HL-60/S4 treated with phorbol 12-myristate 13-acetate at 8.2 ng/mL for 4 days and 3 days (cell line): ENCODE results near the gene RBM20.

Source experiments
- in situ Hi-C: fragments of 300-500 bp; cut with MboI; formaldehyde crosslinking; loops from 2 replicates; pipeline ENCODE4 v1.15.0; 2022; ENCODE audit warnings: low sequenced_read_pairs

The RBM20 gene

DNA sequence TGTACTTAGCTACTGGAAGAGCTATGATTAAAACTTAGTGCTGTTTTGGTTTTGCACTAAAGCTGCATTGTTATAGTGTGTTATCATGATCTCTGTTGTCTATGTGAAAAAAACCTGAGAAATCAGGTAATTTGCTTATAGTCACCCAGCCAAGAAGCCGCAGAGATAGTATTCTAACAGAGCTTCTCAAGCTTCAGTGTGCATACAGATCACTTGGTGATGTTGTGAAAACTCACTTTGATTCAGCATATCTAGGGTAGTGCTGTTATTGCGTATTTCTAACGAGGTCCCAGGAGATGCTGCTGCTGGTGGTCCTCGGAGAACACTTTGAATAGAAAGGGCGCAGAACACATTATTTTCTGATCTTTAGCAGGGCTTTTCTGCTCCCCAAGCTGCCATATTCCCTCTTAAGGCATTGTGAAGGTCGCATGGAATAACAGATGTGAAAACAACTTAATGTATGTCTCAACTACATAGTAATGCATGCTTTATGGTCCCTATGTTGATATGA, 159.2 kb downstream of the RBM20 start:
- in situ Hi-C loops, result no loop called here

DNA sequence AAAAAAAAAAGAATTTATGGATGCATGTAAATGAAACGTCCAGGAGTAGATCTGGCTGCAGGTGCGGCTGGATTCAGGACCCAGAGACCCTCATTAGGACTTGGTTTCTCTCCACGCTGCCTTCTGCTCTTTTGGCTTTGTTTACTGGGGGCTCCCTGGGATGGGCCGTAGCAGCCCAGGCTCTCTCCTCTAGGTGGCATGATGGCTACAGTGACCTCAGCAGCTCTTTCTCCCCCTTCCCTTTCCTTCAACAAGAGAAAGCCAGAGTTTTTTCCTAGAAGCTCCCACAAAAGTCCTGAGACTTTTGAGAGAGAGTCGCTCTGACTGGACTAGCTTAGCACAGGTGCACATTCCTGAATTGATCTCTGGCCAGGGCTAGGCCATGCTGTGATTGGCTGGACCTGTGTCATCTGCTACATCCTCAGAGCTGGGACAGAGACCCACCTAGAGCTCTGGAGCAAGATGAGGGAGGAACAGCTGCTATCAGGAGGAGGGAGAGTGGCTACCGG, 159.7 kb downstream of the RBM20 start:
- in situ Hi-C loops, result no loop called here

DNA sequence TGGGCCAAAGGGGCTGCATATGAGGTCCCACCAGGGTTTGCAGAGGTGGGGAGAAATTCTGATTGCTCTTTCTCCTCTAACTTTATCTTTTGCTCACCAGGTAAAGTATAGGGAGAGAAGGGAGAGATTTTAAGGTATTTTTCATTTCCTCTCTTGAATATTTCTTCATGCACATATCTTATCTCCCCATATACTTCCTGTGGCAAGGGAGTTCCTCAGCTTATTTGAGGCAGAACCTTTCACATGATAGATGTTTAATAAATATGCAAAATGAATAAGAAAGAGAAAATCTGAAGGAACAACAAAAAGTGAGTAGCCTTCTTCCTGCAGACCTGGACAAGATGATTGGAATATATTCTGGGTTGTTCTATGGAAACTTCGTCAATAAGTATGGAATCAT, 160.2 kb downstream of the RBM20 start:
- in situ Hi-C loops, result no loop called here

DNA sequence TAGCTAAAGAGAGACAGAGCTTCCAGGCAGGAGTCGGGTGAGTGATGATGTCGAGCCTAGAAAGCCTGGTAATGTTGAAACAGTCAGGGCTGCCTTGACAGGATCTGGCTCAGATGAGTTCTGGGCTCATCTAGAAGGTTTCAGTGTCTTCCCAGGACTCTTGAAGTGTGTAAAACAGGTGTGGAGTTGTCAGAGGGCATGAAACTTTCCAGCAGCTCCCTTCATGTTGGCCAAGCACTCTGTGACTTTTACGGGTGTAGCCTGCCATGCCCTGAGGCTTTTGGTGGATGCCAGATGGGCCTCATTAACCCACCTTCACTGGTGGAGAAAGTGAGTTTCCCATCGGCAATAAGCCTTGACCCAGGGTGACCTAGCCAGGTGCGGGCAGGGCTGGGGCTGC, 161.2 kb downstream of the RBM20 start:
- in situ Hi-C loops, result no loop called here

DNA sequence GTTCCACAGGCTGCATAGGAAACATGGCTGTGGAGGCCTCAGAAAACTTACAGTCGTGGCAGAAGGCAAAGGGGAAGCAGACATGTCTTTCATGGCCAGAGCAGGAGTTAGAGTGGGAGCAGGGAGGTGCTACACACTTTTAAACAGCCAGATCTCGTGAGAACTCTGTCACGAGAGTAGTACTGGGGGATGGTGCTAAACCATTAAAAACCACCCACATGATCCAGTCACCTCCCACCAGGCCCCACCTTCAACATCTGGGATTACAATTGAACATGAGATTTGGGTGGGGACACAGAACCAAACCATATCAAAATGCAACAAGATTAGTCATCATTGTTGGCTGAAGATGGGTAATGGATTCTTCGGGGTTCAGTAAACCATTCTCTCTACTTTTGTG, 162.2 kb downstream of the RBM20 start:
- in situ Hi-C loops, result no loop called here

DNA sequence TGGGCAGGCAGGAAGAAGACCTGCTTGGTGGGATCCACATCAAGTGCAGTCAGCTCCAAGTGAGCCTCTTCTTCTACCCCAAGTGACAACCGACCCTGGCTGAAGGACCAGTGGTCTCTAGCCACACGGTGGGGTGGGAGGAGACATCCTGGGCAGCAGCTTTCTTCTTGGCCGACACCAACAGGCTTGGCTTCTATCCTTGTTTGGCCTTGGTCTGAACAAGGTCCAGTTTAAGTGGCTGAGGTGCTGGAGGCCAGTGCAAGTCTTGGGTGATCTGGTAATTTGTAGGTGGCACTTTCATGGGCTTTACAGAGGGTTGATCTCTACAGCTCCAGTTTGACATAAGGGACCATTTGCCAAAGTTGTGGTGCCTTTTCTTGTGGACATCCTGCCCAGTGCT, 164.0 kb downstream of the RBM20 start:
- in situ Hi-C loops, result no loop called here

DNA sequence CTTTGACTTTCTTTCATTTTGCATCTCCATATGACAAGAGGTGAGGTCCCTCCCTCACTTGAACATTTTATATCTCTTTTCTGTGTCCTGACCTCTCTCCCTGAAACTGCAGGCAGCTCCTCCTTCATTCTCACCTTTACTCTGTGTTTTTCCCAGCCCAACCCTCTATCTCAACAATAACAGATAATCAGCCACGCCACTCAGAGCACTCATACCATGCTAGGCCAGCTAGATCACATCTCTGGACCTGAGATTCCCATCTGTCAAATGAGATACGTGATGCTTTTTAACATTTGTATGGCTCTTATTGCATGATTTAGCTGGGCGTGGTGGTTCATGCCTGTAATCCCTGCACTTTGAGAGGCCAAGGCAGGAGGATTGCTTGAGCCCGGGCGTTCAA, 164.5 kb downstream of the RBM20 start:
- in situ Hi-C loops, result no loop called here

DNA sequence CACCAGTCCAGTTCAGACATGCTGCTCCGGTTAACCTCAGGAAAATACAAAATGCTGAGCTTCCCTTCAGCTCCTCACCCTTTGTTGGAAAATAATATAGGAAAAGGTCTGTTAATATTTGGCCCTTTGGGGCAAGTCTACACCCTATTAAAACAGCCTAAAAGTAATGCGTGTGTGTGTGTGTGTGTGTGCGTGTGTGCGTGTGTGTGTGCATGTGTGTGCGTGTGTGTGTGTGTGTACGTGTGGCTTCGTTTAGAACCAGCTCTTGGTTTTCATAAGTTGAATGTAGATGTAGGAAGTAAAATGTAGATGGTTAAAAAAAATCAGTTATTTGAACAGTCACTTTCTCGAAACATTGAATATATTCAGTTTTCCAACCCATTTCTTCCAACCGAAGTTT, 166.5 kb downstream of the RBM20 start:
- in situ Hi-C loops, result no loop called here

DNA sequence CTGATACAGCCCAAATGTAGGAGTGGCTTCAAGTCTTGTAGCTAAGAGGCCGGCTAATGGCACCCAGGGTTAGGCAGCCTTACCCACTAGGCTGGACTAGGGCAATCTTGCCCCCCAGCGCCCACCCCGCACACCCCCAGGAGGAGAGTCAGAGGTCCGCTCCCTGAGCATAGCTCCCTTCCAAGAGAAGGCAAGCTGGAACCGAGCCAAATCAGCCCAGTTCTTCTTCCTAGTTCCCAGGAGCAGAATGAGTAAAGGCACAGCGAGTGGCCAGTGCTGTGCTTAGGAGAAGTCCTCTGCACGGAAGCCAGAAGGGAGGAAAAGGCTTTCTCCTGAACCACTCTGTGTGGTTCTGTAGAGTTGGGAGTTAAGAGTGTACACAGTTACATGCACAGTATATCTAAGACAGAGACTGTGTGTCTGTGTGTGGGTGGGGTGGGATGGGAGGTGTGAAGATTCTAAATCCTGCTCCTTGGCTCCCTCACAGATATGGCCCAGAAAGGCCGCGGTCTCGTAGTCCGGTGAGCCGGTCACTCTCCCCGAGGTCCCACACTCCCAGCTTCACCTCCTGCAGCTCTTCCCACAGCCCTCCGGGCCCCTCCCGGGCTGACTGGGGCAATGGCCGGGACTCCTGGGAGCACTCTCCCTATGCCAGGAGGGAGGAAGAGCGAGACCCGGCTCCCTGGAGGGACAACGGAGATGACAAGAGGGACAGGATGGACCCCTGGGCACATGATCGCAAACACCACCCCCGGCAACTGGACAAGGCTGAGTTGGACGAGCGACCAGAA, 167.8 kb downstream of the RBM20 start:
- in situ Hi-C loops, result no loop called here

DNA sequence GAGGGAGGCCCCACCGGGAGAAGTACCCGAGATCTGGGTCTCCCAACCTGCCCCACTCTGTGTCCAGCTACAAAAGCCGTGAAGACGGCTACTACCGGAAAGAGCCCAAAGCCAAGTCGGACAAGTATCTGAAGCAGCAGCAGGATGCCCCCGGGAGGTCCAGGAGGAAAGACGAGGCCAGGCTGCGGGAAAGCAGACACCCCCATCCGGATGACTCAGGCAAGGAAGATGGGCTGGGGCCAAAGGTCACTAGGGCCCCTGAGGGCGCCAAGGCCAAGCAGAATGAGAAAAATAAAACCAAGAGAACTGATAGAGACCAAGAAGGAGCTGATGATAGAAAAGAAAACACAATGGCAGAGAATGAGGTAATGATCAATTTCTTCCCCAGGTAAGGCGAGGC, 168.4 kb downstream of the RBM20 start:
- in situ Hi-C loops, result no loop called here

DNA sequence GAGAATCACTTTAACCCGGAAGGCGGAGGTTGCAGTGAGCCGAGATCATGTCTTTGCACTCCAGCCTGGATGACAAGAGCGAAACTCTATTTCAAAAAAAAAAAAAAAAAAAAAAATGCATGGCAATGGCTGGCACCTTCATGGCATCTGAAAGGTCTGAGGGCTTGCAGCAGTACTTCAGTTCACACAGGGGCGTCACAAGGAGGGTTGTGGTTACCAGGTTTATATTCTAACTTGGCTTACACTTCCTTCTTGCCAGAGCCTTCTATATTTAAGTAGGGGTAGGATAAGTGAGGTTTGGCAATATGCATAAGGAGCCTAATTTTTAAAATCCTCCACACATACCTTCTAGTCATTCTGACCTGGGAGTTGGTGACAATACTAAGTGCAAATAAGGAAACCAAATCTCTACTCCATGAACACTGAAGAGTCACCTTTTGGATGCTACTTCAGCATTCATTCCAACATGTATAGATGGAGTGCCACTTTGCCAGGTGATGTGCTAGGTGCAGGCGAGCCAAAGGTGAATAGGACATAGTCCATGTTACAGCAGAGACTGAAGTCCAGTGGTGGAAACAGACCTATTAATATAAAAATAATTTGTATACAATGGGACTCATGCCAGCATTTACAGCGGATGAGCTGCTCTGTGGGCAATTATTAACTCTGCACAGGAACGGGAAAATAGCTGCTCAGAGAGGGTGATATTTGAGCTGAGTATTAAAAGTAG, 169.8 kb downstream of the RBM20 start:
- in situ Hi-C loops, result no loop called here

DNA sequence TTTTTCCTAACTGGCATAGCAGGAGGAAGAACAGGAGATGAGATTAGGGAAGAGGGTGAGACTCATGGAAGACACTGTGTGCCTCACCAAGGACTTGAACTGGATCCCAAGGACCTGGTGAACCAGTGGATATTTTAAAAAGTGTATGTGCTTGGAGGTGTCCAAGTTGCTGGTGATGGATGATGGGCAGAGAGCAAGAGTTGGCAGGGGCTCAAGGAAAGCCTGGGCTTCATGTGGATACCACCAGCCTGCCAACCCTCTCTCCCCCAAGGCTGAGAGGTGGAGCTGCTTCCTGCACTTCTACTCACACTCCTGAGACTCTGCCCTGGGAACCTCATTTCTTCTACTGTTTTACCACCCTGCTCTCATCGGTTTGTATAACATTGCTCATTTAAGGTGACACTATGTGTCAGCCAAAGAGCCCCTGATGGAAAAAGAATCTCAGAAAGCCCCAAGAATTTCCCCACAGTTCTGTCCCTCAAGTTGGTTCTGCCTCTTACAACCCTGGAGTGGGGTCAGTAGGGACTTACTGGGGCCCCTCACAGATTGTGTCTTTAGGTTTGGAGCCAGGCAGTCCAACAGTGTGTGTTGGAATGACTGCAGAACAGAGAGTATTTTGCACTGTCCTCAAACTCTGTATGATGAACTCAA, 171.3 kb downstream of the RBM20 start:
- in situ Hi-C loops, result no loop called here

DNA sequence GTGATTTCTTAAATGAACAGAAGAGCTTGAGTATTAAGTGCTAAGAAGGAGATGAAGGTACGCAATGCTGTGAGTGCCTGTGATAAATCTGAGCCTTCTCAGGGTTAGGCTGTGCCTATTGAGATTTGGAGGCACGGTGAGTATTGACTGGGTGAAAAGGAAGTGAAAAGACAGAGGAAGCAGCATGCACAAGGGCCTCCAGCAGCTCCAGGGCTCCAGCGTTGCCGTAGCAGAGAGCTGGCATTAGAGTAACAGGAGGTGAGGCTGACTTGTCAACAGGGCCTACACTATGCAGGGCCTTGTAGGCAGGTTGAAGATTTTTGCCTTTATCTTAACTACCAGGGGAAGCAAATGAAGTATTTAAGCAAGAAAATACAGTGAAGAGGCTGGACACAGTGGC, 173.5 kb downstream of the RBM20 start:
- in situ Hi-C loops, result no loop called here

DNA sequence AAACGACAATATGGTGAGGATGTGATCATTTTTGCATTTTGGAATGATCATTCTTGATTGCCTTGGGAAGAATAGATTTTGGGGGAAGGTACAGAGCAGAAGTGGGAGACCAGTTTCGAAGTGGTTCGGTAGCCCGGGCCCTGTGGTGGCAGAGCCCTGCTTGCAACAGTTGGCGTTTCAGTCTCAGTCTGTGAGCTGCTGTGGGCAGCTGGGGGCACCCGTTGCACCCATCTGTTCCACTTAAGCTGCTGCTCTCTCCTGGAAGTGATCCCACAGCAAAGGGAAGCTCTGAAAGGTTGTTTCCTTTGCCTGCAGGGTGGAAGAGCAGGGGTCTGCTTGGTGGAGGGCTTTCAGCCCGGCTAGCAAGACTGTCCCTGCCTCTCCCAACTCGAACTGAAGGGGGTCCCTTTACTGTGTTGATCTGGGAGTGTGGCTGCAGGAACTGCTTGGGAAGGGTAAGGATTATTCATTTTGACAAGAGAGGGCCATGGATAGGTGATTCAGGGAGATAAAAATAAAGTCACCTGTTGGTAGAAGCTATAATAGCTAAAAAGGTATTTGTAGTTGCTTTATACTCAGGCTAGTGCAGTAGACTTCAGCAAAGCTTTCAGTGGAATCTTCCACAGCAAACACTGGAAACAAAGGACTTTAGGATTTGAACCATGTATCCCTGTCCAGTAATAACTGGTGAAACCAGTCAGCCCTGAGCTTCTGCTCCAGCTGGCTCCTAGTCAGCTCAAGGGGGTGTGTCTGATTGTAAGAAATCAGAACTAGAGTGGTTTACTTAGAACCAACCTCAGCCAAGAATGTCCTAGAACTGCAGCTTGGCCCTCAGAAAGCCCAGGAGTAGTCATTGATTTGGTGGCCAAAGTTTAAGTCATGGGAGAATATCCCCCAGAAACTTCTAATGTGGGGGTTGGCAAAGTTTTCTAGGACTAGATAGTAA, 174.4 kb downstream of the RBM20 start:
- in situ Hi-C loops, result no loop called here

DNA sequence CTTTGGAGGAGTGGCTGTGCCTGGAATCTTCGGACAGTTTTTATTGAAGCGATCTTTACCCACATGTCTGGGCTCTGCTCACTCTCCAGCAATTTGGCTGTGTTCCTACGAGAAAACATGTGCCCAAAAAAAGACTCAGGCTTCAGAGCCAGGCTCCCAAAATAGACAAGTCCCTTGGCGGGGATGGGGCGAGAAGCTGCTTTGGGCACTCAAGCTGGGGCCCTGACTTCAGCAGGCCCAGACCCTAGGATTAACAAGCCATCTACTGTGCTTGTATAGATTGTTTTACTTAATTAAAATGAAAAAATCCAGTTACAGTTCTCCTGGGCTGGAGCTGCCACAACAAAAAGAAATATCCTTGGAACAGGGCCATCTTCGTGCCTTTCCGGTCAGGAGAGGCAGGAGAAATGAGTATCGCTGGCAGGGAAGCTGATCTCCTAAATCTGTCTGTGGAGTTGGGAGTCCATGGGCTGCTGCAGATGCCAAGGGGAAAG, 176.2 kb downstream of the RBM20 start:
- in situ Hi-C loops, result no loop called here

DNA sequence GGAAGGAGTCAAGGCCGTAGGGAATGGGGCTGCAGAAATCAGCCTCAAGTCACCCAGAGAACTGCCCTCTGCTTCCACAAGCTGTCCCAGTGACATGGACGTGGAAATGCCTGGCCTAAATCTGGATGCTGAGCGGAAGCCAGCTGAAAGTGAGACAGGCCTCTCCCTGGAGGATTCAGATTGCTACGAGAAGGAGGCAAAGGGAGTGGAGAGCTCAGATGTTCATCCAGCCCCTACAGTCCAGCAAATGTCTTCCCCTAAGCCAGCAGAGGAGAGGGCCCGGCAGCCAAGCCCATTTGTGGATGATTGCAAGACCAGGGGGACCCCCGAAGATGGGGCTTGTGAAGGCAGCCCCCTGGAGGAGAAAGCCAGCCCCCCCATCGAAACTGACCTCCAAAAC, 177.4 kb downstream of the RBM20 start:
- in situ Hi-C loops, result no loop called here

DNA sequence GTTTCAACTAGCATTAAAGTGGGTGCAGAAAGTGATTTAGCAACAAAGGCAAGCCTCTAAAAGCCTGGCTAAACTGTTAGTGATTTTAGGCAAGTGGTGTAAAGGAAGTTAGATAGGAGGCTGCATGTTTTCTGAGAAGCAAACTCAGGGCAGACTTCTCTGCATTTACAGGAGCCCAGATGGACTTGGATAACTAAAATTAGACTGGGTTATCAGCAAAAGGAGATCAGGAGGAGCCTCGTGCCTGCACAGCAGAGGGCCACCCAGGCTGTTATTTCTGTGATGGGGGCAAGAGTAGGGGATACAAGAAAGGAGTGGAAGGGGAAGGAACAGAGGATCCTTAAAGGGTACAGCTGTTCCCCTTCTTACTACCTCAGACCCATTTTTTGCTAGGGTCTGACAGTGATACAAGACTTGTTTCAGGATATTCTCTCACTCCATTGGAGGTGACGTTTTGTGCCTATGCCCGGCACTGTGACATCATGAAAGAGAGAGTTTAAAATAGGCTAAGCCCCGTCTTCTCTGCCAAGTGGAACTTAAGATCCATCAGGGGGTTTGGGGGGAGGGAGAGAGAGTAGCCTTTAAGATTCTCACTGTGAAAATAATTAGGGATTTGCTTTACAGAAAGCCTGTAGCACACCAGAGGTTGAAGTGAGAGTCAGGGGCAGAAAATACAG, 178.0 kb downstream of the RBM20 start:
- in situ Hi-C loops, result no loop called here

DNA sequence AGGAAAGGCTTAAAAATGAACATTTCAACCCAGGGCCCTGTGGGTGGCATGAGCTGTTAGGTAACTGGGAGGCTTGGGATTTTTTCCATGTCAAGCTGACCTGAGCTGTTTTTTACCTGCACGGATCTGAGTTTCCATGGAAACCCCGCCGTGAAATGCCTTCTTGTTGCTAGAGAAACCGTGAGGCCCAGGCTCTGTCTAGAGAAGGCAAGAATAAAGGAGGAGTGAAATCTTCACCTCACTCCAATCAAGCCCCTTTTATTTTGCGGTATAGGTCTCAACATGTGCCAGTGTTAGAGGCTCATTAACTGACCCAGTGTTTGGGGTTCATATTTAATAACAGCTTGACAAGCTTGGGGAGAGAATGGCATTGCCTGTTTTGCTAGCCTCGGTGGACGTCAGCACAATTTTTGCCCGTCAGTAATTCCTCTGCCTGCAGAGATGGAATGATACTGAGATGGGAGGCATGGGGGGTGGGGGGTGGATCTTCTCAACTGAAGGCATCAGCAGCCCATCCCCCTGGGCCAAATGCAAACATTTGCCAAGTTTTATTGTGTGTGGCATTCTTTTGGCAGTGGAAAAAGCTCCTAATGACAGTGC, 178.7 kb downstream of the RBM20 start:
- in situ Hi-C loops, result no loop called here

DNA sequence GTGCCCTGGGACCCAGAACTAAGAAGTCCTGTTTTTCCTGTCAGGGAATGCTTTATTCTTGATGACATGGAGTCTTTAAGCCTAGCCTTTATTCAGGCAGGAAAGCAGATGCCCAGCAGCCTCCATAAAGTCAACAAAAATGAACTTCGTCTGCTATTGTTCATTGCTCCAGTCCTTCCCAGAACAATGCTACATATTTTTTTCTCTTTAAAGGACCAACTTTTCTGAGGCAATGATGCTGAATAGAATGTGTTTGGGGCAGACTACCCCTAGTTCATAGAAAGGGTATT, 180.0 kb downstream of the RBM20 start:
- in situ Hi-C loops, result no loop called here

DNA sequence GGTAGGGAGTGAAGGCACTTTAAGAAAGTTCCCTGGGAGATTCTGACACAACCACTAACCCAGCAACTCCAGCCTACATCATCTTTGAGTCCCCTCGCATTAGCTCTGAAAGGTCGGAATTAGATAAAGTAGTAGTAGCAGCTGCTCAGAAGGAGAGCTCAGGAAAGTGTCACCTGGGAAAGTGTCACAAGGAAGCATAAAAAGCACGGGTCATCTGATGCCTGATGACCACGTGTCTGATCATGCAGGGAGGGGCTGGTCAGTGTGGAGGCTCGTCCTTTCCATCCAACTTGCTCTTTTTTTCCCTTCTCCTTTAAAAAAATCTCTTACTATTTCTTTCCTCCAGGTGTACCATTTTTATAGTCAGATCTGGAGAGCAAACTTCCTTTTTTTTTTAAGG, 180.5 kb downstream of the RBM20 start:
- in situ Hi-C loops, result no loop called here
